Ovary (tissue), 9 donors: ENCODE results near the gene RXRG. TPM values are rescaled to one million over a fixed set of nuclear protein-coding genes. Genes with fewer than 3 reads are reported as not detected.

ENCODE experiments used
- DNase-seq, 5 donors: peaks; one replicate each; pipeline ENCODE4 v3.0.0-alpha.2; 2019 to 2020
- H3K27ac ChIP-seq, 2 donors: fragments of 200-600 bp; one replicate each; pipeline versions ENCODE4 v1.5.1 to v1.8.0; 2019 to 2022
- H3K27me3 ChIP-seq: fragments of 200-600 bp; one replicate; pipeline ENCODE4 v1.8.0; 2022
- H3K36me3 ChIP-seq: fragments of 200-600 bp; sonication (generic); one replicate; pipeline ENCODE4 v1.5.1; 2019
- H3K4me1 ChIP-seq: one replicate; pipeline ENCODE4 v1.8.1; 2013; ENCODE audit warnings: mild to moderate bottlenecking, moderate library complexity; ENCODE audit not compliant: insufficient read depth
- H3K4me3 ChIP-seq: fragments of 200-600 bp; sonication (generic); one replicate; pipeline ENCODE4 v1.5.1; 2017
- H3K9me3 ChIP-seq, 2 donors: fragments of 200-600 bp in 1 of 2; sonication (generic) in 1 of 2; one replicate each; pipeline versions ENCODE4 v1.5.1 to v1.8.1; 2013 to 2019; ENCODE audit warnings: mild to moderate bottlenecking in 1 of 2, moderate library complexity in 1 of 2
- CTCF ChIP-seq, 3 donors: fragments of 450-650 bp in 2 of 3; fragments of 200-600 bp in 1 of 3; IDR thresholded peaks; one replicate each; pipeline versions ENCODE4 v1.5.1 to v1.8.0; 2016 to 2022; ENCODE audit warnings: antibody characterized with exemption in 3 of 3, mild to moderate bottlenecking in 1 of 3
- EP300 ChIP-seq: sonication (generic); formaldehyde crosslinking; IDR thresholded peaks from one replicate; pipeline ENCODE4 v1.6.1; 2017; ENCODE audit warnings: antibody characterized with exemption
- POLR2A ChIP-seq: fragments of 450-650 bp; IDR thresholded peaks from one replicate; pipeline ENCODE4 v1.6.1; 2017; ENCODE audit warnings: antibody characterized with exemption, mild to moderate bottlenecking, moderate library complexity
- WGBS, 3 donors: extraction: QIAGEN DNeasy Blood & Tissue Kit in 1 of 3; methylation state at CpG; one replicate each; pipeline versions ENCODE4 v1.1.5 to v1.1.7; 2013 to 2017; 5-methylcytosine and 5-hydroxymethylcytosine counted together
- intact Hi-C, 4 donors: fragments of 100-400 bp; cut with DNase I; formaldehyde crosslinking; loops; one replicate each; pipeline versions ENCODE4 v1.11.0 to v1.15.1; 2022 to 2023
- polyA plus RNA-seq, 2 donors: library from polyadenylated mRNA; stranded (reverse); fragments of 200-250 nt in 1 of 2; fragments of 350-450 nt in 1 of 2; fragmentation: Illumina TruSeq in 1 of 2; extraction: RNeasy Lipid Tissue Mini Kit (QIAGEN cat#74804) in 1 of 2; gene quantifications; one replicate each; pipeline ENCODE4 v1.2.3, GENCODE V29; 2013 to 2014
- total RNA-seq, 7 donors: library from RNA; depleted of rRNA in 2 of 7; stranded (reverse); fragments of >200 nt in 2 of 7; fragmentation: NEBNext Ultra II Directional in 3 of 7; extraction: Animal tissue kit (Norgen Biotek cat#: 25700) in 3 of 7; gene quantifications; one replicate each; pipeline versions ENCODE4 v1.1.0 to v1.2.4, GENCODE V29; 2016 to 2023
- donor health status: DM: no; HTN: no; CAD: no; lungs with moderate emphysema.
- donor health status: DM: no; HTN: no; CAD: no.
- donor health status: Bipolar disorder and iron deficiency.
- donor health status: DM: yes; HTN: yes; CAD: no.
- donor health status: DM: no; HTN: no; CAD: no.
- donor health status: DM: yes; HTN: yes; CAD: no.

RXRG gene
- total and polyA plus RNA-seq, 9 donors: 0.80 to 6.6 (median 1.8) TPM; not detected in 1

GRCh38 chr1:165352442-165353293 is 92.3 kb downstream of the RXRG start:
- intact Hi-C loops: no loop called here
- Histone ChIP-seq H3K36me3 (no peaks in the 10 kb centered on the region), H3K4me1 (peaks cover 1% of the 10 kb centered on the region), H3K9me3 (no peaks in the 10 kb centered on the region), H3K4me3 (no peak overlapping the region), H3K27me3 (no peaks in the 10 kb centered on the region), H3K27ac (no peak overlapping the region)
- WGBS, 3 donors: 2 to 3% (median 3%) methylated on average over 48 to 59 of the region's 59 CpGs
- no peak for DNase-seq
- TF ChIP-seq EP300 (no peak), CTCF (IDR thresholded peaks at IDR 0.05) (no peak), POLR2A (no peak)

GRCh38 chr1:165351863-165352441 is 93.0 kb downstream of the RXRG start:
- H3K4me1 ChIP-seq: peaks cover 1% of the 10 kb centered on the region
- intact Hi-C loops: no loop called here
- no peak overlapping the region for H3K4me3 ChIP-seq
- DNase-seq: no peak
- 6 to 13% (median 10%) methylated on average over 20 of the region's 20 CpGs for WGBS, 3 donors
- H3K36me3 ChIP-seq: no peaks in the 10 kb centered on the region
- H3K9me3 ChIP-seq: no peaks in the 10 kb centered on the region
- H3K27ac ChIP-seq: no peak overlapping the region
- no peaks in the 10 kb centered on the region for H3K27me3 ChIP-seq
- TF ChIP-seq CTCF (IDR thresholded peaks at IDR 0.05): no peak
- no peak for TF ChIP-seq POLR2A
- no peak for TF ChIP-seq EP300

Other genes with a start within 250 kb of the RXRG start
- not detected for gene LMX1A, start 88.4 kb downstream of the RXRG start, total RNA-seq
- gene LMX1A, start 88.4 kb downstream of the RXRG start, polyA plus RNA-seq: under 1 TPM in 1 of 2 donors, not detected in 1; 0.15 TPM
- gene LRRC52, start 98.9 kb upstream of the RXRG start, total RNA-seq: not detected
- not detected for gene LRRC52, start 98.9 kb upstream of the RXRG start, polyA plus RNA-seq
- 100 to 1,000 TPM; 137 to 167 (median 158) TPM for gene MGST3, start 186.1 kb upstream of the RXRG start, total RNA-seq
- gene MGST3, start 186.1 kb upstream of the RXRG start, polyA plus RNA-seq: 100 to 1,000 TPM; 193 to 238 TPM